HepG2 (cell line): ENCODE results near the gene MPIG6B. TPM values are rescaled to one million over a fixed set of nuclear protein-coding genes. Genes with fewer than 3 reads are reported as not detected.

Experiments
- ARNT2 ChIP-seq: sonication (generic); formaldehyde crosslinking; IDR thresholded peaks from 2 replicates; pipeline ENCODE4 v1.8.0; 2022; ENCODE audit warnings: mild to moderate bottlenecking, low read depth, missing genetic modification reagents, moderate library complexity
- ATF7-NPFF ChIP-seq: sonication (generic); formaldehyde crosslinking; IDR thresholded peaks from 2 replicates; pipeline ENCODE4 v1.8.1; 2023; ENCODE audit warnings: mild to moderate bottlenecking, low read depth, missing genetic modification reagents, moderate library complexity
- KLF11 ChIP-seq: IDR thresholded peaks from 2 replicates; pipeline ENCODE4 v1.6.1; 2016; ENCODE audit warnings: missing compliant biosample characterization
- MAF1 ChIP-seq: sonication (generic); formaldehyde crosslinking; IDR thresholded peaks from 2 replicates; pipeline ENCODE4 v1.5.0; 2020; ENCODE audit warnings: missing genetic modification reagents, borderline replicate concordance
- NCOA1 ChIP-seq: sonication (generic); formaldehyde crosslinking; IDR thresholded peaks from 2 replicates; pipeline ENCODE4 v1.9.0; 2021; ENCODE audit warnings: missing genetic modification reagents
- NFYC ChIP-seq: IDR thresholded peaks from 2 replicates; pipeline ENCODE4 v1.6.1; 2016; ENCODE audit warnings: missing genetic modification reagents, missing compliant biosample characterization
- SIN3A ChIP-seq: IDR thresholded peaks from 2 replicates; pipeline ENCODE4 v1.6.1; 2011; ENCODE audit warnings: low read depth, mild to moderate bottlenecking, control low read depth, low read length, borderline replicate concordance
- SNAPC5 ChIP-seq: sonication (generic); formaldehyde crosslinking; IDR thresholded peaks from 2 replicates; pipeline ENCODE4 v1.8.1; 2023; ENCODE audit warnings: mild to moderate bottlenecking, missing genetic modification reagents, borderline replicate concordance
- SRSF1 ChIP-seq: fragments of 200-400 bp; formaldehyde crosslinking; optimal IDR thresholded peaks from 2 replicates; pipeline ENCODE3; 2017; ENCODE audit warnings: mild to moderate bottlenecking, low read depth, low read length, moderate library complexity
- XBP1 ChIP-seq: sonication (generic); formaldehyde crosslinking; IDR thresholded peaks from 2 replicates; pipeline ENCODE4 v1.5.0; 2020; ENCODE audit warnings: missing genetic modification reagents
- ZBTB49 ChIP-seq: sonication (generic); formaldehyde crosslinking; IDR thresholded peaks from 2 replicates; pipeline ENCODE4 v1.4.0; 2020; ENCODE audit warnings: missing genetic modification reagents, borderline replicate concordance
- ZNF256 ChIP-seq: sonication (generic); formaldehyde crosslinking; conservative IDR thresholded peaks from 2 replicates; pipeline ENCODE4 v1.4.0; 2020; ENCODE audit warnings: missing genetic modification reagents
- ZNF619 ChIP-seq: sonication (generic); formaldehyde crosslinking; IDR thresholded peaks from 2 replicates; pipeline ENCODE4 v1.4.0; 2020; ENCODE audit warnings: mild to moderate bottlenecking, missing genetic modification reagents
- ZNF652 ChIP-seq: IDR thresholded peaks from 2 replicates; pipeline ENCODE4 v1.6.1; 2016; ENCODE audit warnings: low read depth, borderline replicate concordance
- ZNF674 ChIP-seq: sonication (generic); formaldehyde crosslinking; IDR thresholded peaks from 2 replicates; pipeline ENCODE4 v1.5.0; 2020; ENCODE audit warnings: low read depth, mild to moderate bottlenecking, missing genetic modification reagents
- ZNF710 ChIP-seq: sonication (generic); formaldehyde crosslinking; IDR thresholded peaks from 2 replicates; pipeline ENCODE4 v1.5.0; 2020; ENCODE audit warnings: mild to moderate bottlenecking, missing genetic modification reagents, borderline replicate concordance
- ZSCAN22 ChIP-seq: sonication (generic); formaldehyde crosslinking; IDR thresholded peaks from 2 replicates; pipeline ENCODE4 v1.4.0; 2020; ENCODE audit warnings: mild to moderate bottlenecking, missing genetic modification reagents
- polyA plus RNA-seq, 8 experiments: library from polyadenylated mRNA; depleted of rRNA in 3 of 8; stranded (reverse) in 7 of 8; unstranded in 1 of 8; fragments of >200 nt; fragmentation: Illumina TruSeq in 4 of 8; extraction: Trizol in 4 of 8; gene quantifications; 2 replicates each; pipeline versions ENCODE4 v1.2.1 to v1.2.3, GENCODE V29; 2011 to 2016; ENCODE audit warnings: low read depth in 4 of 8, missing spikeins in 1 of 8, mixed read lengths in 1 of 8; ENCODE audit not compliant: insufficient read depth in 1 of 8
- total RNA-seq, 5 experiments: library from RNA; depleted of rRNA; stranded (reverse); fragments of >200 nt; fragmentation: Illumina TruSeq; extraction: Trizol; gene quantifications; 2 replicates each; pipeline ENCODE4 v1.2.3, GENCODE V29; 2016; ENCODE audit warnings: low read depth in 1 of 5
- TF ChIP-seq, protein P1 (sequence below): sonication (generic); formaldehyde crosslinking; IDR thresholded peaks from 2 replicates; pipeline ENCODE4 v1.5.0; 2020; ENCODE audit warnings: missing genetic modification reagents, mild to moderate bottlenecking, borderline replicate concordance
- TF ChIP-seq, protein P2 (sequence below): sonication (generic); formaldehyde crosslinking; IDR thresholded peaks from 2 replicates; pipeline ENCODE4 v1.8.0; 2022; ENCODE audit warnings: mild to moderate bottlenecking, missing genetic modification reagents, borderline replicate concordance
- TF ChIP-seq, protein P3 (sequence below): sonication (generic); formaldehyde crosslinking; IDR thresholded peaks from 2 replicates; pipeline ENCODE4 v1.5.0; 2020; ENCODE audit warnings: missing genetic modification reagents

MPIG6B gene
- total and polyA plus RNA-seq, 2 of the 13 experiments (the other 11 are each of a cell fraction or from before 2014, with no cell fraction given): not detected

DNA sequence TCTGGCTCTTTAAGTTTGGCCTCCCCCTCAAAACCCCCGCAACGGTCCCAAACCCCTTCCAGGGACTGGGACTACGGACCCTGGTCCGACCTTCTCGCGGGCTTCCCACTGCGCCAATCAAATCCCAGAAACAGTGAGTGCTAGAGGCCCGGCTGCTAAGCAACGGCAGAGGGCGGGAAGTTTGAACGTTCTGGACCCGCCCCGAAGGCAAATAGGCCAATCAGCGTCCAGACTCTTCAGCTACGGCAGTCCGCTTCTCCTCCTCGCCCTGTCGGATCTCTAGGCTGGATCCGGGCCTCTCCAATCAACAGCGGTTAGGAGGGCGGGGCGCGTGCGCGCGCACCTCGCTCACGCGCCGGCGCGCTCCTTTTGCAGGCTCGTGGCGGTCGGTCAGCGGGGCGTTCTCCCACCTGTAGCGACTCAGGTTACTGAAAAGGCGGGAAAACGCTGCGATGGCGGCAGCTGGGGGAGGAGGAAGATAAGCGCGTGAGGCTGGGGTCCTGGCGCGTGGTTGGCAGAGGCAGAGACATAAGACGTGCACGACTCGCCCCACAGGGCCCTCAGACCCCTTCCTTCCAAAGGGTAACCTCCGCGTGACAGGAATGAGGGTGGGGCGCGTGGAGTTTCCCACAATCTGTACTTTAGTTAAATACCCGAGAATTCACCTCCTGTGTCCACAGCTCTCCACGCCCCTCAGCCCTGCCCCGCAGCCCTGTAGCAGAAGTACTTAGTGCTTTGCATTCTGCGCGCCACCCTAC, 16.6 kb downstream of the MPIG6B start, which contains the start of gene MSH5 (continued):
- peak; percentile 88; the same call in 1 of the 2 replicates for TF ChIP-seq ZBTB49 (CRISPR knock-in tag)
- TF ChIP-seq NCOA1 (CRISPR knock-in tag): peak; percentile 98
- TF ChIP-seq, protein P1, sequence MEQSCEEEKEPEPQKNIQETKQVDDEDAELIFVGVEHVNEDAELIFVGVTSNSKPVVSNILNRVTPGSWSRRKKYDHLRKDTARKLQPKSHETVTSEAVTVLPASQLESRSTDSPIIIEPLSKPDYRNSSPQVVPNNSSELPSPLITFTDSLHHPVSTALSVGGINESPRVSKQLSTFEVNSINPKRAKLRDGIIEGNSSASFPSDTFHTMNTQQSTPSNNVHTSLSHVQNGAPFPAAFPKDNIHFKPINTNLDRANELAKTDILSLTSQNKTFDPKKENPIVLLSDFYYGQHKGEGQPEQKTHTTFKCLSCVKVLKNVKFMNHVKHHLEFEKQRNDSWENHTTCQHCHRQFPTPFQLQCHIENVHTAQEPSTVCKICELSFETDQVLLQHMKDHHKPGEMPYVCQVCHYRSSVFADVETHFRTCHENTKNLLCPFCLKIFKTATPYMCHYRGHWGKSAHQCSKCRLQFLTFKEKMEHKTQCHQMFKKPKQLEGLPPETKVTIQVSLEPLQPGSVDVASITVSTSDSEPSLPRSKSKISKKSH (CRISPR knock-in tag): peak; percentile 99
- TF ChIP-seq ZNF652 (CRISPR knock-in tag): no peak
- peak; percentile 82 for TF ChIP-seq ZNF710 (CRISPR knock-in tag)
- TF ChIP-seq SIN3A: peak; percentile 92; the same call in 1 of the 2 replicates
- no peak for TF ChIP-seq ZNF674 (CRISPR knock-in tag)
- no peak for TF ChIP-seq SRSF1
- TF ChIP-seq SNAPC5 (CRISPR knock-in tag): peak; percentile 97
- TF ChIP-seq ZNF619 (CRISPR knock-in tag): peak; percentile 60
- TF ChIP-seq XBP1 (CRISPR knock-in tag): 0 out of 2 replicates have a peak, but pooled peaks have one; percentile 20
- TF ChIP-seq NFYC (CRISPR knock-in tag): peak; percentile 98
- TF ChIP-seq, protein P2, sequence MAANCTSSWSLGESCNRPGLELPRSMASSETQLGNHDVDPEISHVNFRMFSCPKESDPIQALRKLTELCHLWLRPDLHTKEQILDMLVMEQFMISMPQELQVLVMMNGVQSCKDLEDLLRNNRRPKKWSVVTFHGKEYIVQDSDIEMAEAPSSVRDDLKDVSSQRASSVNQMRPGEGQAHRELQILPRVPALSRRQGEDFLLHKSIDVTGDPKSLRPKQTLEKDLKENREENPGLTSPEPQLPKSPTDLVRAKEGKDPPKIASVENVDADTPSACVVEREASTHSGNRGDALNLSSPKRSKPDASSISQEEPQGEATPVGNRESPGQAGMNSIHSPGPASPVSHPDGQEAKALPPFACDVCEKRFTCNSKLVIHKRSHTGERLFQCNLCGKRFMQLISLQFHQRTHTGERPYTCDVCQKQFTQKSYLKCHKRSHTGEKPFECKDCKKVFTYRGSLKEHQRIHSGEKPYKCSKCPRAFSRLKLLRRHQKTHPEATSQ: peak; percentile 98
- 0 out of 2 replicates have a peak, but pooled peaks have one; percentile 73 for TF ChIP-seq MAF1
- TF ChIP-seq KLF11 (CRISPR knock-in tag): peak; percentile 70; the same call in 1 of the 2 replicates
- peak; percentile 94 for TF ChIP-seq ZNF256 (CRISPR knock-in tag)
- peak; percentile 98 for TF ChIP-seq ARNT2 (CRISPR knock-in tag)
- TF ChIP-seq, protein P3, sequence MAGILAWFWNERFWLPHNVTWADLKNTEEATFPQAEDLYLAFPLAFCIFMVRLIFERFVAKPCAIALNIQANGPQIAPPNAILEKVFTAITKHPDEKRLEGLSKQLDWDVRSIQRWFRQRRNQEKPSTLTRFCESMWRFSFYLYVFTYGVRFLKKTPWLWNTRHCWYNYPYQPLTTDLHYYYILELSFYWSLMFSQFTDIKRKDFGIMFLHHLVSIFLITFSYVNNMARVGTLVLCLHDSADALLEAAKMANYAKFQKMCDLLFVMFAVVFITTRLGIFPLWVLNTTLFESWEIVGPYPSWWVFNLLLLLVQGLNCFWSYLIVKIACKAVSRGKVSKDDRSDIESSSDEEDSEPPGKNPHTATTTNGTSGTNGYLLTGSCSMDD: peak; percentile 89; the same call in 1 of the 2 replicates
- TF ChIP-seq ATF7-NPFF (CRISPR knock-in tag): peak; percentile 100
- peak; percentile 82; the same call in 1 of the 2 replicates for TF ChIP-seq ZSCAN22 (CRISPR knock-in tag)
